Activated CD4-positive, alpha-beta T cell treated with anti-CD3 and anti-CD28 coated beads, Interleukin-10, Interleukin-2, amounts not matched to agents 100 ng/mL and 50 ng/mL, durations not matched to agents 16 hours and 8 hours (primary cell): Measurements from ENCODE around the gene SLC18A3.
A peak's percentile ranks its signal among the peaks of the same experiment; 100 is the strongest.

ENCODE experiments used
- DNase-seq: peaks from one replicate; pipeline ENCODE4 v3.0.0-alpha.2; 2020

SLC18A3 gene

GRCh38 chr10:49596836-49597235 lies 13.3 kb upstream of the SLC18A3 start:
- DNase-seq: no peak

- no peak for DNase-seq
Observed at GRCh38 chr10:49597426-49598163, 12.5 kb upstream of the SLC18A3 start.

- no peak for DNase-seq
Observed at GRCh38 chr10:49598164-49598856, 11.8 kb upstream of the SLC18A3 start.

GRCh38 chr10:49598986-49599385 lies 11.1 kb upstream of the SLC18A3 start:
- no peak for DNase-seq

- no peak for DNase-seq
Observed at GRCh38 chr10:49599546-49599945, 10.6 kb upstream of the SLC18A3 start.

- DNase-seq: no peak
Observed at GRCh38 chr10:49600046-49600445, 10.1 kb upstream of the SLC18A3 start.

GRCh38 chr10:49600781-49601400 lies 9.2 kb upstream of the SLC18A3 start:
- no peak for DNase-seq

- no peak for DNase-seq
Observed at GRCh38 chr10:49601857-49602256, 8.3 kb upstream of the SLC18A3 start.

GRCh38 chr10:49602380-49603023 lies 7.6 kb upstream of the SLC18A3 start:
- DNase-seq: no peak

GRCh38 chr10:49605216-49605938 lies 4.7 kb upstream of the SLC18A3 start:
- DNase-seq: no peak

GRCh38 chr10:49605939-49606509 lies 4.1 kb upstream of the SLC18A3 start:
- DNase-seq: no peak

- peak; percentile 71 for DNase-seq
Observed at GRCh38 chr10:49606981-49607535, 3.1 kb upstream of the SLC18A3 start.

GRCh38 chr10:49608166-49609005 lies 1.7 kb upstream of the SLC18A3 start:
- DNase-seq: no peak

- no peak for DNase-seq
Observed at GRCh38 chr10:49609006-49609282, 1.2 kb upstream of the SLC18A3 start.

- DNase-seq: no peak
Observed at GRCh38 chr10:49609283-49610113, 612 bp upstream of the SLC18A3 start.

- DNase-seq: no peak
Observed at GRCh38 chr10:49610458-49611165, 502 bp downstream of the SLC18A3 start.

- DNase-seq: no peak
Observed at GRCh38 chr10:49611166-49611815, 1.2 kb downstream of the SLC18A3 start.

- DNase-seq: no peak
Observed at GRCh38 chr10:49611816-49612512, 1.9 kb downstream of the SLC18A3 start.
